ENCODE results near the gene B9D1. TPM values are rescaled to one million over a fixed set of nuclear protein-coding genes. Genes with fewer than 3 reads are reported as not detected.
"Not testable (repeated sequence)": the region's sequence is repeated elsewhere in the genome, so short reads cannot be mapped to it uniquely, and the experiment has no call there.

Gene B9D1
- total RNA-seq, 1 donor from 2014 or later: 12.4 TPM

- H3K4me3 ChIP-seq (ENCODE audit: low read depth, low read length): no peak overlapping the region
- FAIRE-seq (no peak), DNase-seq (ENCODE audit: low read depth) (no peak)
- H3K36me3 ChIP-seq (ENCODE audit: control insufficient read depth, insufficient read depth, low read length): peaks cover 4% of the 10 kb centered on the region
- no peak for TF ChIP-seq CTCF (IDR thresholded peaks at IDR 0.05; ENCODE audit: insufficient read depth, low read length, severe bottlenecking)
- H3K27me3 ChIP-seq (ENCODE audit: control insufficient read depth, insufficient read depth, low read length): no peaks in the 10 kb centered on the region
Observed at GRCh38 chr17:19360772-19361171, 1.8 kb downstream of the B9D1 start.

- Histone ChIP-seq H3K4me3 (ENCODE audit: low read depth, low read length) (no peak overlapping the region), H3K27me3 (ENCODE audit: control insufficient read depth, insufficient read depth, low read length) (no peaks in the 10 kb centered on the region), H3K36me3 (ENCODE audit: control insufficient read depth, insufficient read depth, low read length) (peaks cover 4% of the 10 kb centered on the region)
- no peak for DNase-seq (ENCODE audit: low read depth)
- FAIRE-seq: peak; percentile 84
- no peak for TF ChIP-seq CTCF (IDR thresholded peaks at IDR 0.05; ENCODE audit: insufficient read depth, low read length, severe bottlenecking)
Observed at GRCh38 chr17:19359856-19360255, 2.7 kb downstream of the B9D1 start.

- TF ChIP-seq CTCF (IDR thresholded peaks at IDR 0.05; ENCODE audit: insufficient read depth, low read length, severe bottlenecking): no peak
- DNase-seq (ENCODE audit: low read depth): no peak
- no peak for FAIRE-seq
- Histone ChIP-seq H3K27me3 (ENCODE audit: control insufficient read depth, insufficient read depth, low read length) (no peaks in the 10 kb centered on the region), H3K36me3 (ENCODE audit: control insufficient read depth, insufficient read depth, low read length) (peaks cover 4% of the 10 kb centered on the region), H3K4me3 (ENCODE audit: low read depth, low read length) (no peak overlapping the region)
Observed at GRCh38 chr17:19359151-19359550, 3.4 kb downstream of the B9D1 start.

GRCh38 chr17:19357761-19358160 is 4.8 kb downstream of the B9D1 start:
- no peak for TF ChIP-seq CTCF (IDR thresholded peaks at IDR 0.05; ENCODE audit: insufficient read depth, low read length, severe bottlenecking)
- FAIRE-seq (no peak), DNase-seq (ENCODE audit: low read depth) (no peak)
- H3K27me3 ChIP-seq (ENCODE audit: control insufficient read depth, insufficient read depth, low read length): no peaks in the 10 kb centered on the region
- peaks cover 4% of the 10 kb centered on the region for H3K36me3 ChIP-seq (ENCODE audit: control insufficient read depth, insufficient read depth, low read length)
- no peak overlapping the region for H3K4me3 ChIP-seq (ENCODE audit: low read depth, low read length)

- Histone ChIP-seq H3K27me3 (ENCODE audit: control insufficient read depth, insufficient read depth, low read length) (no peaks in the 10 kb centered on the region), H3K4me3 (ENCODE audit: low read depth, low read length) (no peak overlapping the region), H3K36me3 (ENCODE audit: control insufficient read depth, insufficient read depth, low read length) (peaks cover 4% of the 10 kb centered on the region)
- no peak for DNase-seq (ENCODE audit: low read depth)
- no peak for TF ChIP-seq CTCF (IDR thresholded peaks at IDR 0.05; ENCODE audit: insufficient read depth, low read length, severe bottlenecking)
- FAIRE-seq: peak; percentile 97
Observed at GRCh38 chr17:19357351-19357750, 5.2 kb downstream of the B9D1 start.

GRCh38 chr17:19354748-19355147 is 7.8 kb downstream of the B9D1 start:
- TF ChIP-seq CTCF (IDR thresholded peaks at IDR 0.05; ENCODE audit: insufficient read depth, low read length, severe bottlenecking): no peak
- no peak overlapping the region for H3K4me3 ChIP-seq (ENCODE audit: low read depth, low read length)
- FAIRE-seq (no peak), DNase-seq (ENCODE audit: low read depth) (no peak)
- peaks cover 3% of the 10 kb centered on the region for H3K36me3 ChIP-seq (ENCODE audit: control insufficient read depth, insufficient read depth, low read length)
- H3K27me3 ChIP-seq (ENCODE audit: control insufficient read depth, insufficient read depth, low read length): no peaks in the 10 kb centered on the region

GRCh38 chr17:19353401-19353800 is 9.1 kb downstream of the B9D1 start:
- H3K27me3 ChIP-seq (ENCODE audit: control insufficient read depth, insufficient read depth, low read length); DNase-seq (ENCODE audit: low read depth); FAIRE-seq: not testable (repeated sequence)

More at GRCh38 chr17:19353401-19353800, 9.1 kb downstream of the B9D1 start:
- not testable (repeated sequence) for H3K4me3 ChIP-seq (ENCODE audit: low read depth, low read length); H3K36me3 ChIP-seq (ENCODE audit: control insufficient read depth, insufficient read depth, low read length)

All from bronchial epithelial cell (primary cell).